B cell (primary cell): ENCODE measurements around the gene NCLN. TPM values are rescaled to one million over a fixed set of nuclear protein-coding genes. Genes with fewer than 3 reads are reported as not detected.

Source experiments
- ATAC-seq: fragments of 200-7000 bp; cut with Tn5 transposase; one replicate; pipeline ENCODE4 v1.10.0; 2021; ENCODE audit warnings: low read depth, mild to moderate bottlenecking, moderate number of reproducible peaks, moderate library complexity
- CTCF ChIA-PET: fragments of 350-600 bp; sonication (Branson Sonifier 250); formaldehyde crosslinking; loops from one replicate; lab custom pipeline; 2021; ENCODE audit warnings: antibody characterized with exemption, inconsistent platforms; lab: Charles Lee
- POLR2A ChIA-PET: fragments of 350-600 bp; sonication (Branson Sonifier 250); formaldehyde crosslinking; loops from one replicate; lab custom pipeline; 2021; ENCODE audit warnings: antibody characterized with exemption; lab: Charles Lee
- DNase-seq: peaks from one replicate; pipeline ENCODE4 v3.0.0; 2013
- H2AFZ ChIP-seq: 2 replicates; pipeline ENCODE4 v1.6.1; 2012; ENCODE audit warnings: mild to moderate bottlenecking, low read depth, low read length; ENCODE audit not compliant: insufficient read depth, poor library complexity, severe bottlenecking
- H3K27ac ChIP-seq, 2 donors: 1 replicate in 1 of 2; 2 replicates in 1 of 2; pipeline ENCODE4 v1.5.1; 2012 to 2013; ENCODE audit warnings: low read length in 2 of 2, mild to moderate bottlenecking in 2 of 2, moderate library complexity in 1 of 2
- H3K27me3 ChIP-seq, 4 experiments: fragments of 200-600 bp in 1 of 4; sonication (generic) in 1 of 4; replicated peaks in 1 of 4; 1 replicate in 2 of 4; 2 replicates in 2 of 4; pipeline versions ENCODE4 v1.6.1 to v1.7.0; 2013 to 2016; ENCODE audit warnings: low read length in 3 of 4, mild to moderate bottlenecking in 2 of 4, mixed read lengths in 1 of 4, moderate library complexity in 1 of 4; ENCODE audit not compliant: insufficient read depth in 4 of 4, control insufficient read depth in 3 of 4; ENCODE audit errors: control extremely low read depth in 1 of 4
- H3K36me3 ChIP-seq, 2 experiments: replicated peaks in 1 of 2; 1 replicate in 1 of 2; 2 replicates in 1 of 2; pipeline versions ENCODE4 v1.6.1 to v1.7.1; 2013; ENCODE audit warnings: low read length in 1 of 2; ENCODE audit not compliant: insufficient read depth in 2 of 2, control insufficient read depth in 1 of 2; ENCODE audit errors: control extremely low read depth in 1 of 2, extremely low read depth in 1 of 2
- H3K4me1 ChIP-seq, 2 donors: fragments of 200-600 bp in 1 of 2; sonication (generic) in 1 of 2; 1 replicate in 1 of 2; 2 replicates in 1 of 2; pipeline versions ENCODE4 v1.5.1 to v1.6.1; 2013 to 2017; ENCODE audit warnings: low read length in 2 of 2; ENCODE audit not compliant: control insufficient read depth in 2 of 2, insufficient read depth in 2 of 2
- H3K4me2 ChIP-seq: replicated peaks from 2 replicates; pipeline ENCODE3; 2012; ENCODE audit warnings: mild to moderate bottlenecking, low read depth, low read length; ENCODE audit not compliant: poor library complexity, severe bottlenecking
- H3K4me3 ChIP-seq, 5 experiments: fragments of 200-600 bp in 1 of 5; sonication (generic) in 1 of 5; 1 replicate in 3 of 5; 2 replicates in 2 of 5; pipeline versions ENCODE4 v1.5.1 to v1.7.0; 2011 to 2016; ENCODE audit warnings: low read length in 4 of 5, mild to moderate bottlenecking in 4 of 5, low read depth in 2 of 5, control low read depth in 1 of 5, moderate library complexity in 1 of 5; ENCODE audit not compliant: insufficient read depth in 1 of 5; ENCODE audit errors: control extremely low read depth in 1 of 5, extremely low read depth in 1 of 5
- H3K79me2 ChIP-seq: fragments of 200-600 bp; sonication (generic); one replicate; pipeline ENCODE4 v1.6.0; 2016; ENCODE audit warnings: low read length; ENCODE audit not compliant: control insufficient read depth, insufficient read depth
- H3K9ac ChIP-seq: fragments of 200-600 bp; sonication (generic); 2 replicates; pipeline ENCODE4 v1.6.1; 2017; ENCODE audit warnings: mild to moderate bottlenecking, low read length, moderate library complexity
- H3K9me3 ChIP-seq, 3 donors: one replicate each; pipeline versions ENCODE4 v1.6.1 to v1.7.1; 2013; ENCODE audit warnings: low read length in 2 of 3; ENCODE audit not compliant: control insufficient read depth in 2 of 3, insufficient read depth in 1 of 3; ENCODE audit errors: control extremely low read depth in 1 of 3
- H4K20me1 ChIP-seq: 2 replicates; pipeline ENCODE4 v1.6.0; 2012; ENCODE audit warnings: mild to moderate bottlenecking, low read length; ENCODE audit not compliant: insufficient read depth, control insufficient read depth, poor library complexity, severe bottlenecking
- H3K27ac Mint-ChIP-seq: one replicate; pipeline ENCODE4 v1.8.0; 2021; ENCODE audit warnings: mixed read lengths
- H3K27me3 Mint-ChIP-seq: one replicate; pipeline ENCODE4 v1.8.0; 2021; ENCODE audit warnings: mixed read lengths
- H3K4me1 Mint-ChIP-seq: one replicate; pipeline ENCODE4 v1.8.0; 2021; ENCODE audit warnings: mixed read lengths
- H3K4me3 Mint-ChIP-seq: one replicate; pipeline ENCODE4 v1.8.0; 2021; ENCODE audit warnings: mixed read lengths
- H3K9me3 Mint-ChIP-seq: one replicate; pipeline ENCODE4 v1.8.0; 2022; ENCODE audit warnings: mixed read lengths; ENCODE audit not compliant: insufficient read depth
- CTCF ChIP-seq: fragments of 200-600 bp; IDR thresholded peaks from one replicate; pipeline ENCODE4 v1.8.0; 2022; ENCODE audit warnings: antibody characterized with exemption, mild to moderate bottlenecking
- EZH2 ChIP-seq: IDR thresholded peaks from 2 replicates; pipeline ENCODE4 v1.6.1; 2012; ENCODE audit warnings: borderline replicate concordance, low read depth, mild to moderate bottlenecking, moderate library complexity, low read length; ENCODE audit not compliant: insufficient read depth, poor library complexity, severe bottlenecking
- WGBS: methylation state at CpG from one replicate; pipeline ENCODE4 v1.1.5; 2013; ENCODE audit warnings: missing lambda C conversion rate; ENCODE audit not compliant: insufficient coverage; 5-methylcytosine and 5-hydroxymethylcytosine counted together
- intact Hi-C: fragments of 100-400 bp; cut with micrococcal nuclease; formaldehyde crosslinking; loops from one replicate; pipeline ENCODE4 v1.10.0; 2022
- polyA plus RNA-seq: library from polyadenylated mRNA; depleted of rRNA; stranded (reverse); fragments of >200 nt; gene quantifications from 2 replicates; pipeline ENCODE4 v1.2.3, GENCODE V29; 2012
- total RNA-seq, 2 donors: library from RNA; stranded (reverse); fragments of 120-200 nt in 1 of 2; gene quantifications; 1 replicate in 1 of 2; 2 replicates in 1 of 2; pipeline versions ENCODE4 v1.2.3 to v1.2.4, GENCODE V29; 2013 to 2022

The NCLN gene
- total and polyA plus RNA-seq, 2 donors (not counting 1 experiment from before 2014, with no cell fraction given), result 55.0 to 82.0 TPM

DNA sequence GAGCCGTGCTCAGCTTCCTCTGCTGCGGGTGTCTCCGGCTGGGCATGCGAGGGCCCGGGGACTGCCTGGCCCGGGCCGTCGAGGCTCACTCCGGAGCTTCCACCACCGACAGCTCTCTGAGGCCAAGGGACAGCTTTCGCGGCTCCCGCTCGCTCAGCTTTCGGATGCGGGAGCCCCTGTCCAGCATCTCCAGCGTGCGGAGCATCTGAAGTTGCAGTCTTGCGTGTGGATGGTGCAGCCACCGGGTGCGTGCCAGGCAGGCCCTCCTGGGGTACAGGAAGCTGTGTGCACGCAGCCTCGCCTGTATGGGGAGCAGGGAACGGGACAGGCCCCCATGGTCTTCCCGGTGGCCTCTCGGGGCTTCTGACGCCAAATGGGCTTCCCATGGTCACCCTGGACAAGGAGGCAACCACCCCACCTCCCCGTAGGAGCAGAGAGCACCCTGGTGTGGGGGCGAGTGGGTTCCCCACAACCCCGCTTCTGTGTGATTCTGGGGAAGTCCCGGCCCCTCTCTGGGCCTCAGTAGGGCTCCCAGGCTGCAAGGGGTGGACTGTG is 5.9 kb upstream of the NCLN start:
- H3K4me3 Mint-ChIP-seq, result peak overlapping the region; percentile 98
- intact Hi-C loops, result loop anchor here (1.0 to 10.0 kb wide), 5 partner anchors 30 to 1935 kb away; partner anchors contain the start of genes ATP5F1D, FEM1A, MIDN and TLE5
- Histone ChIP-seq H3K9ac (peak overlapping the region; percentile 77), H3K9me3 (peaks cover 0 to 27% (median 11%) of the 10 kb centered on the region in 3 donors), H4K20me1 (peaks cover 62% of the 10 kb centered on the region), H3K4me2 (peak overlapping the region; percentile 98), H3K79me2 (peaks cover 68% of the 10 kb centered on the region), H3K27me3 (no peaks in the 10 kb centered on the region), H3K36me3 (peaks cover 0 to 40% of the 10 kb centered on the region in 2 experiments), H3K4me1 (peaks cover 48 to 68% of the 10 kb centered on the region in 2 donors), H3K4me3 (peak overlapping the region; percentile 84 to 99 (median 91)), H2AFZ (no peak overlapping the region), H3K27ac (peak overlapping the region; percentile 80 to 94)
- POLR2A ChIA-PET, result interaction anchor here (0.6 kb wide), 1 partner anchor 13 kb away, joined by 3 read pairs; no protein-coding TSS in a partner anchor
- H3K9me3 Mint-ChIP-seq, result no peaks in the 10 kb centered on the region
- H3K27me3 Mint-ChIP-seq, result no peaks in the 10 kb centered on the region
- H3K4me1 Mint-ChIP-seq, result peaks cover 50% of the 10 kb centered on the region
- no peak for TF ChIP-seq CTCF
- no peak for TF ChIP-seq EZH2
- ATAC-seq (peak; percentile 1), DNase-seq (peak; percentile 64)
- WGBS, result under 1% methylated on average over 28 of the region's 31 CpGs
- H3K27ac Mint-ChIP-seq, result peak overlapping the region; percentile 96
- CTCF ChIA-PET, result no interaction called here
